ENCODE data around the gene LILRB4. TPM values are rescaled to one million over a fixed set of nuclear protein-coding genes. Genes with fewer than 3 reads are reported as not detected.
A peak's percentile ranks its signal among the peaks of the same experiment; 100 is the strongest.
"Not testable (repeated sequence)": the region's sequence is repeated elsewhere in the genome, so short reads cannot be mapped to it uniquely, and the experiment has no call there.

LILRB4 gene
- total RNA-seq (1 to 10 TPM in 1 of 2 donors, under 1 TPM in 1; 0.47 to 1.9 TPM), total RNA-seq (0 to 0.08 reads per million in 2 donors)

DNA sequence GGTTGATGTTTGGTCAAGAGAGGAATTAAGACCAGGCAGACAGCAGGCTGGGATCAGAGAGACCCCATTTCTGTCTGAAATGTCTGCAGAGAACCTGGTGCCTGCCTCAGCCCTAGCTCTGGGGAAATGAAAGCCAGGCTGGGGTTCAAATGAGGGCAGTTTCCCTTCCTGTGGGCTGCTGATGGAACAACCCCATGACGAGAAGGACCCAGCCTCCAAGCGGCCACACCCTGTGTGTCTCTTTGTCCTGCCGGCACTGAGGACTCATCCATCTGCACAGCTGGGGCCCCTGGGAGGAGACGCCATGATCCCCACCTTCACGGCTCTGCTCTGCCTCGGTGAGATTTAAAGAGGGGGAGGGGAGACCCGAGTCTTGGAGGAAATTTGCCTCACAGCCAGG is at the start of gene LILRB4:
Gene LILRB4, plus strand, starts transcription at position 256 of the 400 bp plus-strand sequence. Its CDS starts 49 bp downstream, at position 305.
- no peaks in the 10 kb centered on the region for H3K36me3 Mint-ChIP-seq (ENCODE audit: low read depth)
- ATAC-seq (no peak), DNase-seq (no peak)
- H3K27ac Mint-ChIP-seq: no peak within 1 kb of the TSS
- peaks cover 40% of the 10 kb centered on the region for H3K27me3 Mint-ChIP-seq
- no peaks in the 10 kb centered on the region for H3K9me3 ChIP-seq (ENCODE audit: control insufficient read depth, low read length, poor library complexity, severe bottlenecking)
- peak within 1 kb of the TSS; percentile 2 for H3K4me3 Mint-ChIP-seq
- no peaks in the 10 kb centered on the region for H3K4me1 Mint-ChIP-seq

DNA sequence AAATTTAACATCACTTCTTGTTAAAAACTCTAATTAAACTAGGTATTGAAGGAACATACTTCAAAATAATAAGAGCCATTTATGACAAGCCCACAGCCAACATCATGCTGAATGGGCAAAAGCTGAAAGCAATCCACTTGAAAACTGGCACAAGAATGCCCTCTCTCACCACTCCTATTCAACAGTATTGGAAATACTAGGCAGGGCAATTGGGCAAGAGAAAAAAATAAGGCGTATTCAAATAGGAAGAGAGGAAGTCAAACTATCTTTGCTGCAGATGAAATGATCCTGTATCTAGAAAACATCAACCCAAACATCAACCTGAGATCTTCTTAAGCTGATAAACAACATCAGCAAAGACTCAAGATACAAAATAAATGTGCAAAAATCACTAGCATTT is 48.1 kb upstream of the LILRB4 start:
- Mint-ChIP-seq H3K27me3 (peaks cover 12% of the 10 kb centered on the region), H3K27ac (no peak overlapping the region), H3K4me1 (no peaks in the 10 kb centered on the region), H3K4me3 (no peak overlapping the region), H3K36me3 (ENCODE audit: low read depth) (peaks cover 3% of the 10 kb centered on the region)
- DNase-seq (no peak), ATAC-seq (no peak)
- H3K9me3 ChIP-seq (ENCODE audit: control insufficient read depth, low read length, poor library complexity, severe bottlenecking): no peaks in the 10 kb centered on the region

DNA sequence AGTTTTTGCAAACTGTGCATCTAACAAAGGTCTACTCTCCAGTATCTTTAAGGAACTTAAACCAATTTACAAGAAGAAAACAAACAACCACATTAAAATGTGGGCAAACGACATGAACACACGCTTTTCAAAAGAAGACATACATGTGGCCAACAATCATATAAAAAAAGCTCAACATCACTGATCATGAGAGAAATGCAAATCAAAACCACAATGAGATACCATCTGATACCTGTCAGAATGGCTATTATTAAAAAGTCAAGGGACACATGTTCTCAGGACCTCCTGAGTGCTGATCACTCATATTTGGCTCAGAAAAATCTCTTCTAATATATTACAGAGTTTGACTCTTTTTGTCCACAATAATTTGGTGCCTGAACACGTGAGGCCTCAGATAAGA is 46.7 kb upstream of the LILRB4 start:
- Mint-ChIP-seq H3K27ac (no peak overlapping the region), H3K36me3 (ENCODE audit: low read depth) (no peaks in the 10 kb centered on the region), H3K4me1 (no peaks in the 10 kb centered on the region), H3K27me3 (peaks cover 10% of the 10 kb centered on the region), H3K4me3 (no peak overlapping the region)
- no peak for DNase-seq
- no peak for ATAC-seq
- no peaks in the 10 kb centered on the region for H3K9me3 ChIP-seq (ENCODE audit: control insufficient read depth, low read length, poor library complexity, severe bottlenecking)

DNA sequence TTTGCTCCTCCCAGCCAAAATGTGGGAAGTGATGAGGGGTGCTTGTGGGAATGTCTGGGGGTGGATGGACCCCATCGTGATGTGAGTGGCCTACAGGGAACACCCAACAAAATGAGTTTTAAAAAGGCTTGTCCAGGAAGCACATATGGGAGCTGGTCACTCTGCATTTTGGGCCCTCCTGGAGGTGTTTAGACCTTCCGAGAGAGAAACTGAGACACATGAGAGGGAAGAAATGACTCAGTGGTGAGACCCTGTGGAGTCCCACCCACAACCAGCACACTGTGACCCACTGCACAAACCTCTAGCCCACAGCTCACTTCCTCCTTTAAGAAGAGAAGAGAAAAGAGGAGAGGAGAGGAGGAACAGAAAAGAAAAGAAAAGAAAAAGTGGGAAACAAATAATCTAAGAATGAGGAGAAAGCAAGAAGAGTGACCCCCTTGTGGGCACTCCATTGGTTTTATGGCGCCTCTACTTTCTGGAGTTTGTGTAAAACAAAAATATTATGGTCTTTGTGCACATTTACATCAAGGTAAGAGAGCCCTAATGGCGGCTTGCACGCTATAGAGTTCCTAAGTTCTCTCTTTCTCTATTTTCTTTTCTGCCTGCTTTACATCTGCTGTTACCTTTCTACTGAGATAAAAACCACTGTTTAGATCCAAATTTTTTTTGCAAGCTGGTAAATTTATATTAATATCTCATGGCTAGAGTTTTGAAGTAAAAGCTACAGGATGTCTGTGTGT is 45.8 kb upstream of the LILRB4 start:
- Mint-ChIP-seq H3K27me3 (peaks cover 19% of the 10 kb centered on the region), H3K27ac (no peak overlapping the region)

DNA sequence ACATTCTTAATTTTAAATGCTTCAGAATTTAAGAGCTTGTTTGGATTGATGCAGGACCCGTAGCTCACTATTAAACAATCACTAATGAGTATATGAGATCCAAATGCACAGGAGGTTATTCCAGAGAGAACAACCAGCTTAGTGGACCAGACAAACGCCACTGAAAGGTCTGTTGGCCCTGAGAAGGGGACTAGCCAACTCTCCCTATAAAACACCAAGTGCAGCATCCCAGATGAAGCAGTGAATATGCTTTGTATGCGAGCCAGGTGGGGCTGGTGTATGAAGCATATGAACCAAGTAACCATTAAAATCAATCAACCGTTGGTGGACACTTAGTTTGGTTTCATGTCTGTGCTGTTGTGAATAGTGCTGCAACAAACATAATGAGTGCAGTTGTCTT is 42.3 kb upstream of the LILRB4 start:
- Mint-ChIP-seq H3K4me1 (peaks cover 2% of the 10 kb centered on the region), H3K36me3 (ENCODE audit: low read depth) (no peaks in the 10 kb centered on the region), H3K27me3 (peaks cover 39% of the 10 kb centered on the region), H3K4me3 (no peak overlapping the region), H3K27ac (no peak overlapping the region)
- H3K9me3 ChIP-seq (ENCODE audit: control insufficient read depth, low read length, poor library complexity, severe bottlenecking): no peaks in the 10 kb centered on the region
- ATAC-seq (no peak), DNase-seq (no peak)

More for the DNA sequence above, 45.8 kb upstream of the LILRB4 start:
- no peaks in the 10 kb centered on the region for H3K9me3 ChIP-seq (ENCODE audit: control insufficient read depth, low read length, poor library complexity, severe bottlenecking)
- H3K4me3 Mint-ChIP-seq: peak overlapping the region; percentile 28
- DNase-seq: no peak
- no peaks in the 10 kb centered on the region for H3K4me1 Mint-ChIP-seq
- H3K36me3 Mint-ChIP-seq (ENCODE audit: low read depth): no peaks in the 10 kb centered on the region
- no peak for ATAC-seq

DNA sequence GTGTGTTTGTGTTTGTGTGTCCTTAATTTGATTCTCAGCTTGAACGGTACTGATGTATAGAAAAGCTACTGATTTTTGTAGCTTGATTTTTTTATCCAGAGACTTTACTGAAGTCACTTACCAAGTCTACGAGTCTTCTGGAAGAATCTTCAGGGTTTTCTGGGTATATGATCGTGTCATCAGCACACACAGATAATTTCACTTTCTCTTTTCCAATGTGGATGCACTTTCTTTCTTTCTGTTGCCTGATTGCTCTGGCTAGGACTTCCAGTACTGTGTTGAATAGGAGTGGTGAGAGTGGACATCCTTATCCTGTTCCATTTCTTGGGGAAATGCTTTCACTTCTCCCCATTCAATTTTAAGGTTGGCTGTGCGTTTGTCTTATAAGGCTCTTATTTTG is 40.4 kb upstream of the LILRB4 start:
- no peak overlapping the region for H3K27ac Mint-ChIP-seq
- H3K9me3 ChIP-seq (ENCODE audit: control insufficient read depth, low read length, poor library complexity, severe bottlenecking): no peaks in the 10 kb centered on the region
- peaks cover 2% of the 10 kb centered on the region for H3K4me1 Mint-ChIP-seq
- H3K27me3 Mint-ChIP-seq: peaks cover 38% of the 10 kb centered on the region
- DNase-seq (no peak), ATAC-seq (no peak)
- no peak overlapping the region for H3K4me3 Mint-ChIP-seq
- no peaks in the 10 kb centered on the region for H3K36me3 Mint-ChIP-seq (ENCODE audit: low read depth)

DNA sequence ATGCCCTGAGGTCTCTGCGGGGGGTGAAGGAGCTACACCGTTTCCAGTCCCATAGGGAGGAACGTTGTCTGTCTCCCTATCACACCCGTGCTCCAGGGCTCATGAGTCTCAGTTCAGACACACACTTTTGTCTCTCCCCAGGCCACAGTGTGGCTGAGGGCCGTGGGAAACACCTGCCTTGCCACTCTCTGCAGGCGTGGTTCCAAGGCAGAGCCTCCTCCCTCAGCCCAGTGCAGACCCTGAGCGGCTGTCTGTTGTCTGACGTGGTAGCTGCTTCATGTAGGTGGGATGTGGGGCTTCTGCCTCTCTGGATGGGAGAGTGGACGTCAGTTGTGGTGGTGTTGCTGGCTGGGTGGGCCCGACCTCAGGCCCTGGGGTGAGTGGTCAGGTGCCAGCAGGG is 38.6 kb upstream of the LILRB4 start:
- not testable (repeated sequence) for H3K4me1 Mint-ChIP-seq; H3K9me3 ChIP-seq (ENCODE audit: control insufficient read depth, low read length, poor library complexity, severe bottlenecking); H3K27ac Mint-ChIP-seq; DNase-seq; H3K4me3 Mint-ChIP-seq; H3K36me3 Mint-ChIP-seq (ENCODE audit: low read depth)
- peaks cover 53% of the 10 kb centered on the region for H3K27me3 Mint-ChIP-seq
- peak; percentile 46 for ATAC-seq

DNA sequence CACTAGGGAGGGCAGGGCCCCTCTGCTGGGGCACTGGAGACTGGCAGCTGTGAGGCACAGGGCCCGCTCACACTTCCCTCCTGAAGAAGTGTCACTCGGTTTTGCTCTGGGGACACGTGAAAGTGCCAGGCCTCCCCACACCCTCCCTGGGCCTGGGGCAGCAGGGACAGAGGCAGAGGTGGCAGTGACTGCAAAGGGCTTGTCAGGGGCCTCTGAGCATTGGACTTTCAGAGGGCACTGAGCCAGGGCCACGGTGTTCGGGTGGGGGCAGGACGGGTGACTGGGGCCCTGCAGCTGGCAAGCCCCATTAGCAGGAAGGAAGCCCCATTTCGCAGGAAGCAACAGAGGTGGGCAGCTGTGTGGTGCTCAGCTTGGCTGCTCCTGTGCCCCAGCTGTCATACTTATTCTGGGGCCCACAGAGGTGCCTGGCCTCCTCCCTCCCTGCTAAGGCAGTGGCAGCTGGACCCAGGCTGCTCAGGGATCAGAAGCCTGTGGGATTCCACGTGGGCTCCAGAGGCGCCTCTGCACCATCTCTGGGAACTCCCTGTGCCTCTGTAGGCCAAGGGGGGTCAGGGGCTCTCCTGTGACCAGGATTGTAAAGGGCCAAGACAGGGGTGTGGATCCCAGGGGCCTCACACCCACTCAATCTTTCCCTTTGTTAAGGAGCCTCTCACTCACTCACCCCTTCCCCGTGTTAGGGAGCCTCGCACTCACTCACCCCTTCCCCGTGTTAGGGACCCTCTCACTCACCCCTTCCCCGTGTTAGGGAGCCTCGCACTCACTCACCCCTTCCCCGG is 37.7 kb upstream of the LILRB4 start:
- H3K4me1 Mint-ChIP-seq; H3K27ac Mint-ChIP-seq; H3K4me3 Mint-ChIP-seq; H3K9me3 ChIP-seq (ENCODE audit: control insufficient read depth, low read length, poor library complexity, severe bottlenecking); DNase-seq; H3K36me3 Mint-ChIP-seq (ENCODE audit: low read depth): not testable (repeated sequence)
- peak; percentile 67 for ATAC-seq
- H3K27me3 Mint-ChIP-seq: peaks cover 60% of the 10 kb centered on the region

DNA sequence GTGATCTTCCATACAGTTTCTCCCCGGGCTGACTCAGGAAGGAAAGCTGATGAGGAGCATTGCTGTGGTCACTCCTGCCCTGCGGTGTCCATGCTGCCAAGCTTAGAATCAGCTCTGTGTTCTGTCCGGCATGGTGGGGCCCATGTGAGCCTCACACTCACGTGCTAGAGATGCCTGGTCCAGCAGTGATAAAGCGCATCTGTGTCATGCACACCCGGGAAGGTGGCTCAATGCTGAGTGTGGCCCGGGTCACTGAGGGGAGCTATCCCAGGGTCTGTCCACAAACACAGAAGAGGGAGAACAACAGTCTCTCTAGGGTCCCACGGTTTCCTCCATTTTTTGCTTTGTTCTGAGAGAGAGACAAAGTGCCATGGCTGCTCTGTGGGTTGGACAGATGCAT is 36.0 kb upstream of the LILRB4 start:
- no peaks in the 10 kb centered on the region for H3K9me3 ChIP-seq (ENCODE audit: control insufficient read depth, low read length, poor library complexity, severe bottlenecking)
- Mint-ChIP-seq H3K4me3 (no peak overlapping the region), H3K27me3 (peaks cover 67% of the 10 kb centered on the region), H3K27ac (no peak overlapping the region), H3K4me1 (peaks cover 4% of the 10 kb centered on the region), H3K36me3 (ENCODE audit: low read depth) (no peaks in the 10 kb centered on the region)
- DNase-seq (no peak), ATAC-seq (no peak)

DNA sequence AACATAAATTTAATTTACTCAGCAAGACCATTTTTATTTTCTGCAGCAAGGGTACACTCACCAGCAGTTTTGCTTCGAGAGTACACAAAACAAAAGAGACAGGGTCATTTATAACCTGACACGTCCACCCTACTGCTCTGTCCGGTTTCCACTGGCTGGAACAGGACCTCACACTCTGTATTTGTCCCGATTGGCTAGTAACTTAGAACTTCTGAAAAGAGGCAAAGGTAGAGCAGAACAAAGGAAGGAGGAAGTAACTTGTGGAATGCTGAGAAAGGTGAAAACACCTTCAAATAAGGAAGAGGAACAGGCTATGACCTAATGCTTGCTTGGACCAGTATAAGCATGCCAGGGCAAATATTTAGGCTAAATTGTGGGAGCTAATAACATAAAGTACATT is 34.9 kb upstream of the LILRB4 start:
- not testable (repeated sequence) for H3K4me3 Mint-ChIP-seq; H3K9me3 ChIP-seq (ENCODE audit: control insufficient read depth, low read length, poor library complexity, severe bottlenecking); ATAC-seq; H3K36me3 Mint-ChIP-seq (ENCODE audit: low read depth); H3K27ac Mint-ChIP-seq; H3K4me1 Mint-ChIP-seq; DNase-seq
- peaks cover 67% of the 10 kb centered on the region for H3K27me3 Mint-ChIP-seq

DNA sequence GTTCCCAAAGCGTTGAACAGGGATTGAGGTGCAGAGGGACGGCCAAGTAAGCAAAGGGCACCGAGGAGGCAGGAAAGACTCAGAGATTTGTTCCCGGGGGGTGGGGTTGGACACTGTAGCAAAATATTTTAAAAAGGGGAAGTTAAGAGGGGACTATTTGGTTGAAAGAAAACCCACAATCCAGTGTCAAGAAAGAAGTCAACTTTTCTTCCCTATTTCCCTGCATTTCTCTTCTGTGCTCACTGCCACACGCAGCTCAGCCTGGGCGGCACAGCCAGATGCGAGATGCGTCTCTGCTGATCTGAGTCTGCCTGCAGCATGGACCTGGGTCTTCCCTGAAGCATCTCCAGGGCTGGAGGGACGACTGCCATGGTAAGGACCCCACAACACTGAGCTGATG is 32.5 kb upstream of the LILRB4 start, which contains the start of gene LILRB1:
Gene LILRB1, plus strand, starts transcription at position 223 of the 400 bp plus-strand sequence. CDS start 590 bp downstream, outside the sequence.
- H3K9me3 ChIP-seq (ENCODE audit: control insufficient read depth, low read length, poor library complexity, severe bottlenecking); H3K27ac Mint-ChIP-seq; H3K4me1 Mint-ChIP-seq; H3K36me3 Mint-ChIP-seq (ENCODE audit: low read depth); DNase-seq: not testable (repeated sequence)
- ATAC-seq: peak; percentile 28
- Mint-ChIP-seq H3K4me3 (peak within 1 kb of the TSS; percentile 1), H3K27me3 (peaks cover 61% of the 10 kb centered on the region)

DNA sequence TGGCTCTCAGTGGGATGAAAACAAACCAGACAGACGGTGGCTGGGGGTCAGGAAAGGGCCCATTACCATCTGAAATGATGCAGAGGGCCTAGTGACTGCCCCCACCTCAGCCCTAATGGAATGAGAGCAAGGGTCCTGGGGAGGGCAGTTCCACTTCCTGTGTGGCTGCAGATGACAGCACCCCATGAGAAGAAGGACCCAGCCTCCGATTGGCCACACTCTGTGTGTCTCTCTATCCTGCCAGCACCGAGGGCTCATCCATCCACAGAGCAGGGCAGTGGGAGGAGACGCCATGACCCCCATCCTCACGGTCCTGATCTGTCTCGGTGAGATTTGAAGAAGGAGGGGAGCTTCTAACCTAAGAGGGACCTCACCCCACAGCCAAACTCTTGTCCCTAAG is 32.0 kb upstream of the LILRB4 start:
- Mint-ChIP-seq H3K27ac (no peak overlapping the region), H3K4me1 (peaks cover 3% of the 10 kb centered on the region), H3K36me3 (ENCODE audit: low read depth) (peaks cover 2% of the 10 kb centered on the region), H3K27me3 (peaks cover 61% of the 10 kb centered on the region), H3K4me3 (no peak overlapping the region)
- H3K9me3 ChIP-seq (ENCODE audit: control insufficient read depth, low read length, poor library complexity, severe bottlenecking): no peaks in the 10 kb centered on the region
- DNase-seq (no peak), ATAC-seq (no peak)

DNA sequence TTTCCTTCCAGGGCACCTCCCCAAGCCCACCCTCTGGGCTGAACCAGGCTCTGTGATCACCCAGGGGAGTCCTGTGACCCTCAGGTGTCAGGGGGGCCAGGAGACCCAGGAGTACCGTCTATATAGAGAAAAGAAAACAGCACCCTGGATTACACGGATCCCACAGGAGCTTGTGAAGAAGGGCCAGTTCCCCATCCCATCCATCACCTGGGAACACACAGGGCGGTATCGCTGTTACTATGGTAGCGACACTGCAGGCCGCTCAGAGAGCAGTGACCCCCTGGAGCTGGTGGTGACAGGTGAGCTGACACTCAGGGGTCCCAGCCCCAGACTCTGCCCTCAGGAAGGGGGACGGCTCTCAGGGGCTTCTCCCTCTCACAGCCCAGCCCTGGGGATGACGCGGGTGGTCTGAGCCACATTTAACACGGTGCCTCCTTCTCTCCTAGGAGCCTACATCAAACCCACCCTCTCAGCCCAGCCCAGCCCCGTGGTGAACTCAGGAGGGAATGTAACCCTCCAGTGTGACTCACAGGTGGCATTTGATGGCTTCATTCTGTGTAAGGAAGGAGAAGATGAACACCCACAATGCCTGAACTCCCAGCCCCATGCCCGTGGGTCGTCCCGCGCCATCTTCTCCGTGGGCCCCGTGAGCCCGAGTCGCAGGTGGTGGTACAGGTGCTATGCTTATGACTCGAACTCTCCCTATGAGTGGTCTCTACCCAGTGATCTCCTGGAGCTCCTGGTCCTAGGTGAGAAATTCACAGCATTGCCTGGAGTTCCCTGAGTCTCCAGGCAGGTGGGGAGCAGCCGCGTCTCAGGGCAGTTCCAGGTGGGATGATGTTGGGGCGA is 31.1 kb upstream of the LILRB4 start:
- peaks cover 59% of the 10 kb centered on the region for H3K27me3 Mint-ChIP-seq
- H3K27ac Mint-ChIP-seq; H3K4me1 Mint-ChIP-seq; ATAC-seq; H3K4me3 Mint-ChIP-seq; H3K9me3 ChIP-seq (ENCODE audit: control insufficient read depth, low read length, poor library complexity, severe bottlenecking); DNase-seq; H3K36me3 Mint-ChIP-seq (ENCODE audit: low read depth): not testable (repeated sequence)
